CD4-positive, alpha-beta T cell (primary cell): ENCODE measurements around the gene TAAR6. TPM values are rescaled to one million over a fixed set of nuclear protein-coding genes. Genes with fewer than 3 reads are reported as not detected.

Source experiments
- ATAC-seq: fragments of 200-7000 bp; cut with Tn5 transposase; one replicate; pipeline ENCODE4 v1.10.0; 2022; ENCODE audit warnings: mild to moderate bottlenecking; ENCODE audit not compliant: poor library complexity
- CTCF ChIA-PET: fragments of 350-600 bp; sonication (Branson Sonifier 250); formaldehyde crosslinking; loops from one replicate; lab custom pipeline; 2021; ENCODE audit warnings: antibody characterized with exemption, inconsistent platforms; lab: Charles Lee
- POLR2A ChIA-PET: fragments of 350-600 bp; sonication (Branson Sonifier 250); formaldehyde crosslinking; loops from one replicate; lab custom pipeline; 2021; ENCODE audit warnings: antibody characterized with exemption, inconsistent platforms; lab: Charles Lee
- DNase-seq, 14 experiments: peaks; one replicate each; pipeline ENCODE4 v3.0.0-alpha.2; 2013 to 2020; ENCODE audit warnings: mixed read lengths in 2 of 14
- H3K27ac ChIP-seq, 2 donors: one replicate each; pipeline versions ENCODE4 v1.5.1 to v1.7.0; 2013; ENCODE audit warnings: low read length in 2 of 2, low read depth in 1 of 2, mild to moderate bottlenecking in 1 of 2
- H3K27me3 ChIP-seq, 2 experiments: 1 replicate in 1 of 2; 2 replicates in 1 of 2; pipeline versions ENCODE4 v1.6.1 to v1.7.0; 2013; ENCODE audit warnings: low read length in 2 of 2, control low read depth in 1 of 2, mild to moderate bottlenecking in 1 of 2, moderate library complexity in 1 of 2; ENCODE audit not compliant: insufficient read depth in 2 of 2, control insufficient read depth in 1 of 2
- H3K36me3 ChIP-seq: one replicate; pipeline ENCODE4 v1.6.1; 2013; ENCODE audit warnings: low read length, control low read depth; ENCODE audit not compliant: insufficient read depth
- H3K4me1 ChIP-seq: one replicate; pipeline ENCODE4 v1.6.1; 2013; ENCODE audit warnings: low read length, control low read depth; ENCODE audit not compliant: insufficient read depth
- H3K4me3 ChIP-seq: one replicate; pipeline ENCODE4 v1.5.1; 2013; ENCODE audit warnings: mild to moderate bottlenecking, low read length, moderate library complexity
- H3K9me3 ChIP-seq, 2 experiments: 1 replicate in 1 of 2; 2 replicates in 1 of 2; pipeline versions ENCODE4 v1.6.1 to v1.7.0; 2013; ENCODE audit warnings: low read length in 2 of 2, mild to moderate bottlenecking in 2 of 2, control low read depth in 1 of 2, moderate library complexity in 1 of 2; ENCODE audit not compliant: control insufficient read depth in 1 of 2, insufficient read depth in 1 of 2
- H3K27ac Mint-ChIP-seq: one replicate; pipeline ENCODE4 v1.8.0; 2020; ENCODE audit warnings: mixed read lengths
- H3K27me3 Mint-ChIP-seq: one replicate; pipeline ENCODE4 v1.8.0; 2021; ENCODE audit warnings: mixed read lengths
- H3K36me3 Mint-ChIP-seq: one replicate; pipeline ENCODE4 v1.8.0; 2021; ENCODE audit warnings: low read depth, mixed read lengths
- H3K4me1 Mint-ChIP-seq: one replicate; pipeline ENCODE4 v1.8.0; 2021; ENCODE audit warnings: low read depth, mixed read lengths
- H3K4me3 Mint-ChIP-seq: one replicate; pipeline ENCODE4 v1.8.0; 2020; ENCODE audit warnings: mild to moderate bottlenecking, mixed read lengths
- H3K9me3 Mint-ChIP-seq: one replicate; pipeline ENCODE4 v1.8.0; 2020; ENCODE audit warnings: mixed read lengths
- intact Hi-C, 2 experiments: fragments of 100-400 bp; cut with DNase I in 1 of 2; cut with micrococcal nuclease in 1 of 2; formaldehyde crosslinking; loops; one replicate each; pipeline versions ENCODE4 v1.15.1 to v1.9.0; 2023 to 2025; cut with DNase I, micrococcal nuclease
- total RNA-seq, 174 experiments: library from RNA in 2 of 174; stranded (reverse) in 2 of 174; gene quantifications; one replicate each; pipeline ENCODE4 v1.2.3 and lab custom pipeline; 2021 to 2026
- TF ChIP-seq, protein P1 (sequence below): fragments of 200-600 bp; IDR thresholded peaks from one replicate; pipeline ENCODE4 v1.8.0; 2022; ENCODE audit warnings: antibody characterized with exemption, mild to moderate bottlenecking

Gene TAAR6
- total RNA-seq, 2 experiments from 2014 or later = not detected

DNA sequence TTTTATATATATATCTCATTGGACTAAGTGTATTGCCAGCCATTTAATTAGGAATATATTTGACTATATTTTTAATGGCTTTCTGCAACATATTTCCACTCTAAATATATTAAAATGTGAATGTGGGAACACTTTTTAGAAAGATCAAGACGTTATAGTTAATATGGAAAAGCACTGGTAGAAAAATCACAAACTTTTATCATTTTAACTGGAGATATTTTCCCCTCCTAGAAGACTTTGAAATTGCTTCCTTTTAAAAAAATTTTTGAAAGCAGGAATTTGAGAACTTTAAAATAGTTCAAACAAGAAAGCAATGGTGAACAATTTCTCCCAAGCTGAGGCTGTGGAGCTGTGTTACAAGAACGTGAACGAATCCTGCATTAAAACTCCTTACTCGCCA, 32.1 kb upstream of the TAAR6 start, which contains the start of gene TAAR9:
Gene TAAR9, plus strand, starts transcription at position 301 of the 400 bp plus-strand sequence. Its CDS starts 13 bp downstream, at position 314.
- ChIA-PET CTCF (no interaction called here), POLR2A (no interaction called here)
- peaks cover 7 to 28% of the 10 kb centered on the region in 2 experiments for H3K27me3 ChIP-seq
- H3K27ac ChIP-seq = no peak within 1 kb of the TSS
- no peak within 1 kb of the TSS for H3K4me3 Mint-ChIP-seq
- DNase-seq (no peak), ATAC-seq (no peak)
- TF ChIP-seq, protein P1, sequence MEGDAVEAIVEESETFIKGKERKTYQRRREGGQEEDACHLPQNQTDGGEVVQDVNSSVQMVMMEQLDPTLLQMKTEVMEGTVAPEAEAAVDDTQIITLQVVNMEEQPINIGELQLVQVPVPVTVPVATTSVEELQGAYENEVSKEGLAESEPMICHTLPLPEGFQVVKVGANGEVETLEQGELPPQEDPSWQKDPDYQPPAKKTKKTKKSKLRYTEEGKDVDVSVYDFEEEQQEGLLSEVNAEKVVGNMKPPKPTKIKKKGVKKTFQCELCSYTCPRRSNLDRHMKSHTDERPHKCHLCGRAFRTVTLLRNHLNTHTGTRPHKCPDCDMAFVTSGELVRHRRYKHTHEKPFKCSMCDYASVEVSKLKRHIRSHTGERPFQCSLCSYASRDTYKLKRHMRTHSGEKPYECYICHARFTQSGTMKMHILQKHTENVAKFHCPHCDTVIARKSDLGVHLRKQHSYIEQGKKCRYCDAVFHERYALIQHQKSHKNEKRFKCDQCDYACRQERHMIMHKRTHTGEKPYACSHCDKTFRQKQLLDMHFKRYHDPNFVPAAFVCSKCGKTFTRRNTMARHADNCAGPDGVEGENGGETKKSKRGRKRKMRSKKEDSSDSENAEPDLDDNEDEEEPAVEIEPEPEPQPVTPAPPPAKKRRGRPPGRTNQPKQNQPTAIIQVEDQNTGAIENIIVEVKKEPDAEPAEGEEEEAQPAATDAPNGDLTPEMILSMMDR = no peak
- intact Hi-C loops = loop anchor here (10.0 kb wide), 2 partner anchors 227 to 1557 kb away; no protein-coding TSS in a partner anchor
- peaks cover 44% of the 10 kb centered on the region for H3K27me3 Mint-ChIP-seq
- no peaks in the 10 kb centered on the region for H3K9me3 Mint-ChIP-seq
- H3K36me3 ChIP-seq = no peaks in the 10 kb centered on the region
- no peaks in the 10 kb centered on the region for H3K4me1 ChIP-seq
- no peaks in the 10 kb centered on the region for H3K9me3 ChIP-seq
- H3K27ac Mint-ChIP-seq = no peak within 1 kb of the TSS
- no peak within 1 kb of the TSS for H3K4me3 ChIP-seq
- no peaks in the 10 kb centered on the region for H3K36me3 Mint-ChIP-seq
- no peaks in the 10 kb centered on the region for H3K4me1 Mint-ChIP-seq

DNA sequence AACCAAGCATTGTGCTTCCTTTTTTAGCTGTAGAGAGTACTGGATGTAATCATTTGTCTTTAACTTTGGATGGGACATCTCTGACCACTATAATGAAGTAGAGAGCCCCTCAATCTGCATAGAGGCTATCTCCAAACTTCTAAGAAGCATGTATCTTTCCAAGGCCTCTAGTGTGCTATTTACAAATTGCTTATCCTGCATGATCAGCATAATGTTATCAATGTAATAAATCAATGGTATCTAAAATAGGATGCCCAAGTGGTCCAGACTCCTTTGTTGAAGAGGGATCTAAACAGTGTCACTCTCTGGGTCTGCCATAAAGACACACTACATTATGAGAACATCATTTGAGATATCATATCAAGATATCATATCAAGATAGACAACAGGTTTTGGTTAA, 25.3 kb upstream of the TAAR6 start:
- intact Hi-C loops = no loop called here
- CTCF ChIA-PET = no interaction called here

DNA sequence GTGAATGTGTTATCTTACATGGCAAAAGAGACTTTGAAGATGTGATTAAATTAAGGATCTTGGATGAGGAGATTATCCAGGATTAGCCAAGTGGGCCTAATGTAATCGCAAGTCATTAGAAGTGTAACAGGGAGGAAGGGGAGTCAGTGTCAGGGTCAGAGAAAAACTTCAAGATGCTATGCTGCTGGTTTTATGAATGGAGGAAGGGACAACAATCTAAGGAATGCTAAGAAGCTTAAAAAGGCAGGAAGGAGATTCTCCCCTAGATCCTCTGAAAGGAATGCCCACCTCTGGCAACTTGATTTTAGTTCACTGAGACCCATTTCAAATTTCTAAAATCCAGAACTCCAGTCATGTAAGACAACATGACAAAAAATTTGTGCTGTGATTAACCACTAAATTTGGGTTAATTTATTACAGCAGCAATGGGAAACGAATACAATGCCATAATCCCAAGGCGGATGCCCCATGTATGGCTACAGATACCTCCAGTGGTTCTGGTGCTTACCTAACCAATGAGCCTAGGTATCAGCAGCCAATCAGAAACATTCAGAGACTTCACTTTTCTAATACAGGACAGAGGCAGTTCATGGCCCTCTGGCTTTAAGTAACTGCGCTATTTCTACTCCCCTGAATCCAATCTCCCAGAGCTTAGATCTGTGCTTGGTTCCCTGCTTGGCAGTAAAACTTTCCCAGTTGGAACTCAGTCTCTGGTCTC, 21.2 kb upstream of the TAAR6 start:
- TF ChIP-seq, protein P1 = no peak
- ChIA-PET CTCF (no interaction called here), POLR2A (no interaction called here)
- Mint-ChIP-seq H3K4me1 (no peaks in the 10 kb centered on the region), H3K36me3 (no peaks in the 10 kb centered on the region), H3K4me3 (no peak overlapping the region), H3K27me3 (peaks cover 21% of the 10 kb centered on the region), H3K9me3 (no peaks in the 10 kb centered on the region), H3K27ac (no peak overlapping the region)
- Histone ChIP-seq H3K9me3 (no peaks in the 10 kb centered on the region), H3K36me3 (no peaks in the 10 kb centered on the region), H3K27ac (no peak overlapping the region), H3K4me1 (no peaks in the 10 kb centered on the region), H3K27me3 (peaks cover 3% of the 10 kb centered on the region in 2 experiments), H3K4me3 (no peak overlapping the region)
- DNase-seq = no peak
- intact Hi-C loops = no loop called here
- ATAC-seq = no peak

More for the DNA sequence above, 25.3 kb upstream of the TAAR6 start:
- Histone ChIP-seq H3K4me3 (no peak overlapping the region), H3K27ac (no peak overlapping the region), H3K36me3 (no peaks in the 10 kb centered on the region), H3K27me3 (peaks cover 3 to 11% of the 10 kb centered on the region in 2 experiments), H3K9me3 (no peaks in the 10 kb centered on the region), H3K4me1 (no peaks in the 10 kb centered on the region)
- Mint-ChIP-seq H3K4me3 (no peak overlapping the region), H3K9me3 (no peaks in the 10 kb centered on the region), H3K27ac (no peak overlapping the region), H3K4me1 (no peaks in the 10 kb centered on the region), H3K36me3 (no peaks in the 10 kb centered on the region), H3K27me3 (peaks cover 35% of the 10 kb centered on the region)
- DNase-seq = no peak
- TF ChIP-seq, protein P1 = no peak
- POLR2A ChIA-PET = no interaction called here
- no peak for ATAC-seq
